ENCODE data around the gene FGF5.

Gene FGF5

DNA sequence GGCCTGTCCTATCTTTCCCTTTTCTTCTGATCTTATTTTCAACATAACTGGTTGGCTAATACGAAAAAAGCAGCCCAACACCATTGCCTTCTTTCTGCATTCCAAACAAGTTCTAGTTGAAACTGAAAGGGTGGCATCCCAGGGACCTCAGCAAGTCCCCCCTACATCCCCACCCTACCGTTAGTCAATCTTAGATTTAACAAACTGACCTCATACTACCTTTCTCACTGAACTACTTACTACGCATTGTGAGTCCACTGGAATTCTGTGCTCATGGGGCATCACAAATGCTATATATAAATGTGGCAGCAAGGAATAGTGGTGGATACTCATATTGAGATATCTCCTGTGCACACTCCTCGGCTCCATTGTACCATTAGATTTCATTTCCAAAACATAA, 33.1 kb upstream of the FGF5 start:
- TF ChIP-seq TAF1 (IDR thresholded peaks at IDR 0.05; ENCODE audit: low read depth): no peak
- TF ChIP-seq USF1 (IDR thresholded peaks at IDR 0.05): no peak
- TF ChIP-seq REST (IDR thresholded peaks at IDR 0.05; ENCODE audit: low read depth): no peak
- TF ChIP-seq TCF12 (IDR thresholded peaks at IDR 0.05; ENCODE audit: low read depth): no peak
- no peak for TF ChIP-seq EGR1 (IDR thresholded peaks at IDR 0.05)
- TF ChIP-seq YY1 (IDR thresholded peaks at IDR 0.05; ENCODE audit: low read depth): no peak
- TF ChIP-seq CREB1 (IDR thresholded peaks at IDR 0.05; ENCODE audit: low read depth): no peak
- TF ChIP-seq ZBTB7A (IDR thresholded peaks at IDR 0.05; ENCODE audit: low read depth): no peak
- no peak for TF ChIP-seq CEBPB (IDR thresholded peaks at IDR 0.05)
- TF ChIP-seq EP300 (IDR thresholded peaks at IDR 0.05; ENCODE audit: borderline replicate concordance): no peak
- no peak for TF ChIP-seq FOXM1 (IDR thresholded peaks at IDR 0.05; ENCODE audit: borderline replicate concordance, low read depth)
- TF ChIP-seq TEAD4 (IDR thresholded peaks at IDR 0.05): no peak
- no peak for TF ChIP-seq NFIC (IDR thresholded peaks at IDR 0.05)
- TF ChIP-seq MAX (IDR thresholded peaks at IDR 0.05): no peak
- no peak for TF ChIP-seq RAD21 (IDR thresholded peaks at IDR 0.05; ENCODE audit: low read depth)

GRCh38 chr4:80235451-80235850, 31.0 kb upstream of the FGF5 start:
- TF ChIP-seq ZBTB7A (IDR thresholded peaks at IDR 0.05; ENCODE audit: low read depth) (no peak), TCF12 (IDR thresholded peaks at IDR 0.05; ENCODE audit: low read depth) (no peak), EGR1 (IDR thresholded peaks at IDR 0.05) (no peak), NFIC (IDR thresholded peaks at IDR 0.05) (no peak), RAD21 (IDR thresholded peaks at IDR 0.05; ENCODE audit: low read depth) (no peak), EP300 (IDR thresholded peaks at IDR 0.05; ENCODE audit: borderline replicate concordance) (no peak)

DNA sequence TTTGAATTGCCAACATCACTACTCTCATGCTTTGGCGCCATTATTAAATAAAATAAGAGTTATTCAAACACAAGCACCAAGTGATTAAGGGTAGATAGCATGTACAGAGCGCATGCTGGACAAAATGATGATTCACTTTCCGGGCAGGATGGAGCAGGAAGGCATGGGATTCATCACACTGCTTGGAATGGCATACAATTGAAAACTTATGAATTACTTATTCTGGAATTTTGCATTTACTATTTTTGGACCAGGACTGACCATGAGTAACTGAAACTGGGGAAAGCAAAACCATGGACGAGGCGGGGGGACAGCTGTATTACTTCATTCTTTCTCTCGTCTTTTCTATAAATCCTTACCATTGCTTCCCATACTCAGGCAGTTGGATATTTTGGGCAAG, 28.5 kb upstream of the FGF5 start:
- TF ChIP-seq TAF1 (IDR thresholded peaks at IDR 0.05; ENCODE audit: low read depth): no peak
- no peak for TF ChIP-seq EP300 (IDR thresholded peaks at IDR 0.05; ENCODE audit: borderline replicate concordance)
- no peak for TF ChIP-seq FOXM1 (IDR thresholded peaks at IDR 0.05; ENCODE audit: borderline replicate concordance, low read depth)

- TF ChIP-seq USF1 (IDR thresholded peaks at IDR 0.05) (no peak), YY1 (IDR thresholded peaks at IDR 0.05; ENCODE audit: low read depth) (no peak), EP300 (IDR thresholded peaks at IDR 0.05; ENCODE audit: borderline replicate concordance) (no peak), CEBPB (IDR thresholded peaks at IDR 0.05) (no peak), REST (IDR thresholded peaks at IDR 0.05; ENCODE audit: low read depth) (no peak), FOXM1 (IDR thresholded peaks at IDR 0.05; ENCODE audit: borderline replicate concordance, low read depth) (no peak), EGR1 (IDR thresholded peaks at IDR 0.05) (no peak)
These were observed 26.8 kb upstream of the FGF5 start for GRCh38 chr4:80239480-80240150.

- TF ChIP-seq USF1 (IDR thresholded peaks at IDR 0.05): no peak
- TF ChIP-seq REST (IDR thresholded peaks at IDR 0.05; ENCODE audit: low read depth): no peak
- no peak for TF ChIP-seq CREB1 (IDR thresholded peaks at IDR 0.05; ENCODE audit: low read depth)
- no peak for TF ChIP-seq EP300 (IDR thresholded peaks at IDR 0.05; ENCODE audit: borderline replicate concordance)
- TF ChIP-seq MAX (IDR thresholded peaks at IDR 0.05): no peak
- no peak for TF ChIP-seq TCF12 (IDR thresholded peaks at IDR 0.05; ENCODE audit: low read depth)
- no peak for TF ChIP-seq YY1 (IDR thresholded peaks at IDR 0.05; ENCODE audit: low read depth)
These were observed 25.5 kb upstream of the FGF5 start for GRCh38 chr4:80240976-80241375.

All from Ishikawa (cell line).